GM19351 (cell line): ENCODE data around the gene S1PR1.
A peak's percentile ranks its signal among the peaks of the same experiment; 100 is the strongest.
"Not testable (repeated sequence)": the region's sequence is repeated elsewhere in the genome, so short reads cannot be mapped to it uniquely, and the experiment has no call there.

Experiments
- ATAC-seq: cut with Tn5 transposase; IDR thresholded peaks from one replicate; pipeline ENCODE4 v1.9.1; 2021; ENCODE audit warnings: mild to moderate bottlenecking, moderate library complexity; ENCODE audit not compliant: unreplicated experiment

Gene S1PR1

GRCh38 chr1:101236516-101237228, at the start of gene S1PR1:
Gene S1PR1, plus strand, starts transcription at chr1:101237019. Its CDS starts 1,966 bp downstream, at chr1:101238985.
- peak; percentile 18 for ATAC-seq

- no peak for ATAC-seq
Observed at GRCh38 chr1:101187297-101187696, 49.5 kb upstream of the S1PR1 start.

DNA sequence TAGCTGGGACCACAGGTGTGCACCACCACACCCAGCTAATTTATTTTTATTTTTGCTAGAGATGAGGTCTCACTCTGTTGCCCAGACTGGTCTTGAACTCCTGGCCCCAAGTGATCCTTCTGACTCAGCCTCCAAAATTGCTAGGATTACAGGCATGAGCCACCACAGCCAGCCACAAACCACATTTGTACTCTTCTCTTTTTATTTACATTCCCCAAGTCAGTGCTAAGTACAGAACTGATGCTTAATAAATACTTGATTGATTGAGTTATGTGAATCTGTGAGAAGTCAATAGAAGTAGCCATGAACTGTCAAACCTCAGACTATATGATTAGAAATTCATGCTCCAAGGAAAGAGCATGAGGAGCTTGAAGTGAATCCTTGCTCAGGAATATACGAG, 48.5 kb upstream of the S1PR1 start:
- no peak for ATAC-seq

DNA sequence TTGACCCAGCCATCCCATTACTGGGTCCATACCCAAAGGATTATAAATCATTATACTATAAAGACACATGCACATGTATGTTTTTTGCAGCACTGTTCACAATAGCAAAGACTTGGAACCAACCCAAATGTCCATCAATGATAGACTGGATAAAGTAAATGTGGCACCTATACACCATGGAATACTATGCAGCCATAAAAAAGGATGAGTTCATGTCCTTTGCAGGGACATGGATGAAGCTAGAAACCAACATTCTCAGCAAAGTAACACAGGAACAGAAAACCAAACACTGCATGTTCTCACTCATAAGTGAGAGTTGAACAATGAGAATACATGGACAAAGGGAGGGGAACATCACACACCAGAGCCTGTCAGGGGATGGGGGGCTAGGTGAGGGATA, 47.9 kb upstream of the S1PR1 start:
- ATAC-seq, result not testable (repeated sequence)

DNA sequence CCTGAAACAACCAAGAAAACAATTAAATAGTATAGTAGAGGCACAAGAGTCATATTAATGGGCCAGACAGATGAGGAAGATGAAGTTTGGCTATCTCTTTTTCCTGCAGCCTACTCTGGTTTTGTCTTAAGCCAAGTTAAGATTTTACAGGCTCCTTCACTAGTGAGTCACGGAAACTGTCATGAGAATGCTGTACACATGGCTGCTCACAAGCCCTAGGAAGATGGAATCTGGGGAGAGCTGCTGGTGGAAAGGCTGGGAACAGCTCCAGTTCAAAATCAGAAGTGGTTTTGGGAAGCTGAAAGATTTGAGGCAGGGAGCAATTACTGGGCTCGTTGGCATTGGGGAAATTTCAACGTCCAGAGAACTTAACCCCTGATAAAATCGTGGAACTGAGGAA, 46.4 kb upstream of the S1PR1 start:
- ATAC-seq, result no peak

GRCh38 chr1:101191049-101191448, 45.8 kb upstream of the S1PR1 start:
- no peak for ATAC-seq

GRCh38 chr1:101193733-101194169, 43.1 kb upstream of the S1PR1 start:
- ATAC-seq, result no peak

GRCh38 chr1:101194746-101195145, 42.1 kb upstream of the S1PR1 start:
- ATAC-seq, result no peak

DNA sequence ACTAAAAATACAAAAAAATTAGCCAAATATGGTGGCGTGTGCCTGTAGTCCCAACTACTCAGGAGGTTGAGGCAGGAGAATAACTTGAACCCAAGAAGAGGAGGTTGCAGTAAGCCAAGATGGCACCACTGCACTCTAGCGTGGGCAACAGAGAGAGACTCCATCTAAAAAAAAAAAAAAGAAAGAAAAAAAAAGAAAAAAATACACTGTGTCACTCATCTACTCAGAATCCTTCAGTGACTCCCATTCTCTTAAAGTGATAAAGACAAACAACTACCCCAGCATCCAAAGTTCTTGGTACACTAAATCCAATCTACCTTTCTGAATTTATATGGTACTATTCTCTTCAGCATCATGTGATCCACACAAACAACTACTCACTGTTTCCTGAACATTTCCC, 40.2 kb upstream of the S1PR1 start:
- ATAC-seq, result no peak

DNA sequence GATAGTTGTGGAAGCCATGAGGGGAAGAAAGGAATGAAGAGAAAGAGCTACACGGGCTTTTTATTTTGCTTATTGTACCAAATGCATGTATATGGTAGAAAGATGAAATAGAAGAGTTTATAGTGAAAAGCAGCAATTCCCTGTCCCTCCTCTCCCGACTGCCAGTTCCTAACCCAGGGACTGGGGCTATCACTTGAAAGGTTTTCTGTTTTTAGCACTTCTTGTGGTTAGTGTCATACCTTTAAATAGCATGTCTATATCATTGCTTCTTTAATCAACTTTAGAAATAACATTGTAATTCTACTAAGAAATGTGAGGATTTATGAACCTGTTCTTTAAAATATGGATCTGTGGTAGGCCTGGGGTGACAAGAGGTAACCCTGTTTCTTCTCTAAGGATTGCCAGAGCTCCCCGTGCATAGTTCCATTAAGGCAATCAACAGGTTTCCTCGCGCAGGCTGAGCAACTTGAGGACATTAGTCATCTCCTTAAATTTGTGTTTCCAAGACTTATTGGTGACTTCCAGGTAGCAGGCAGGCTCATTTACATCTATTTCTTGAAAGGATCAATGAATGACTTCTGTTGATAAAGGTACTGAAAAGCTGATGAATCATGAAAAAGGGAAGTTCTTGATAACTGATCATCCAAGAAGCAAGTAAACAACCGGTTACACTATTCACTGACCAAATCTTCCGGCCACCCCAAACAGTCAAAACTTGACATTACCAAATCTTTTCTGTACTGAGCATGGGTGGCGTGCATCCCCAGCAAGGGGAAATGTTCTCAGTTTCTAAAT, 37.8 kb upstream of the S1PR1 start:
- ATAC-seq, result peak; percentile 100

DNA sequence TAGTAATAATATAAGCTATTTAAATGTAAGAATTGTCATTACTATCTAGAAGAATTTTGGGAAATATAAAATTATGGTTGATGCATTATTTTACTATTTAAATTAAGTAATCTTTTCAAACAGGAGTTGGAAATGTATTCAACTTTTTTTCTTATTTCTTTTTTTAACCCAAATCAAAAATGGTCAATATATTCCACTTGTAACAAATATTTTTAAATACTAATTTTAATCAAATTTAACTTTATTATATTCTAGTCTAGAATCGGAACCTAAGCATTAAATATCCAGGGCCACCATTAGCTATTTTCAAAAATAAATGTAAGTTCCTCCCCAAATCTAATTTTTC, 37.2 kb upstream of the S1PR1 start:
- ATAC-seq, result no peak

DNA sequence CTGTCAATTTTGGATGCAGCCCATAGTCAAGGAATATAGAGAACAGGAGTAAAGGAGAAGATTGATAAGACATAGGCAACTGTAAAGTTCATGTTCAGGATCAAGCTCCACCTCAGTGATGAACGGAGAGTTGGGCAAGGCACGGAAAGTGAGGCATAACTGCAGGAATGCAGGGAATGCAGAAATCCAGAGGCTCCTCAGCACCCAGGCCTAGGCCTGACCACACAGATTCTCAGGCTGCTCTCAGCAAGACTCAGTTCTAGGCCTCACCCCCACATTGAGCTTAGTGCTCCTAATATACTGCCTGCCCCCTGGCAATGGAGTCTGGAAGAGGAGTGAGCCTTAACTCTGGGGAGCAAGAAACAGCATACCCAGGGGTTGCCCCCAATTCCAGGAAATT, 36.3 kb upstream of the S1PR1 start:
- ATAC-seq, result no peak

- ATAC-seq, result no peak
Observed at GRCh38 chr1:101203820-101204540, 32.8 kb upstream of the S1PR1 start.

- no peak for ATAC-seq
Observed at GRCh38 chr1:101205457-101205856, 31.4 kb upstream of the S1PR1 start.

GRCh38 chr1:101206139-101206538, 30.7 kb upstream of the S1PR1 start:
- not testable (repeated sequence) for ATAC-seq

- not testable (repeated sequence) for ATAC-seq
Observed at GRCh38 chr1:101207271-101207670, 29.5 kb upstream of the S1PR1 start.

DNA sequence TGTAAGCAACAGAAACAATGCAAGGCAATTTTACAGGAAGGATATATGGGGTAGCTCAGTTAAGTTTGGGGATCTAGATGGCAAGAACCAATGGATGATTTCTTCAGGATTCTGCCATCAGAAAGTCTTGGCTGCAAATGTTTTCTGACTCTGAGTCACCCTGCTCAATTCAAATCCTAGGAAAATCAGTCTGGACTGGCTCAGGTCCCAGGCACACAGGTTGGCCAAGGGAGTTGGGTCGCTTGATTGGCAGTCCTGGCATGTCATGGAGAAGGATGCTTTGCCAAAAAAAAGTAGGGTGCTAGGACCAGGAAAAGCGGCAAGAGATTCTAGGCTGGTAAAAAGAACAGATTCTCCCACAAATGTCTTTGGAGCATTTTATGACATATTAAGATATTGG, 28.9 kb upstream of the S1PR1 start:
- ATAC-seq, result no peak

GRCh38 chr1:101215363-101216011, 21.3 kb upstream of the S1PR1 start:
- ATAC-seq, result no peak

- no peak for ATAC-seq
Observed at GRCh38 chr1:101216623-101217022, 20.2 kb upstream of the S1PR1 start.

GRCh38 chr1:101217148-101217547, 19.7 kb upstream of the S1PR1 start:
- no peak for ATAC-seq

DNA sequence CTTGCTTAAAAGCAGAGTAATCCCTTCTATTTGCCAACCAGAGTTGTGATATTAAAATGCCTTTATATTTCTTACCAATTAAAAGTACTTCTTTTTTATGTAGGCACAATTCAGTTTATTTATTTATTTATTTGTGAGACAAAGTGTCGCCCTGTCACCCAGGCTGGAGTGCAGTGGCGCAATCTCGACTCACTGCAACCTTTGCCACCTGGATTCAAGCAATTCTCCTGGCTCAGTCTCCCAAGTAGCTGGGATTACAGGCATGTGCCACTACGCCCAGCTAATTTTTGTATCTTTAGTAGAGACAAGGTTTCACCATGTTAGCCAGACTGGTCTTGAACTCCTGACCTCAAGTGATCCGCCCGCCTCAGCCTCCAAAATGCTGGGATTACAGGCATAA, 17.9 kb upstream of the S1PR1 start:
- ATAC-seq, result not testable (repeated sequence)
